Measurements from ENCODE around the gene DENND4A.
A peak's percentile ranks its signal among the peaks of the same experiment; 100 is the strongest.

The DENND4A gene

DNA sequence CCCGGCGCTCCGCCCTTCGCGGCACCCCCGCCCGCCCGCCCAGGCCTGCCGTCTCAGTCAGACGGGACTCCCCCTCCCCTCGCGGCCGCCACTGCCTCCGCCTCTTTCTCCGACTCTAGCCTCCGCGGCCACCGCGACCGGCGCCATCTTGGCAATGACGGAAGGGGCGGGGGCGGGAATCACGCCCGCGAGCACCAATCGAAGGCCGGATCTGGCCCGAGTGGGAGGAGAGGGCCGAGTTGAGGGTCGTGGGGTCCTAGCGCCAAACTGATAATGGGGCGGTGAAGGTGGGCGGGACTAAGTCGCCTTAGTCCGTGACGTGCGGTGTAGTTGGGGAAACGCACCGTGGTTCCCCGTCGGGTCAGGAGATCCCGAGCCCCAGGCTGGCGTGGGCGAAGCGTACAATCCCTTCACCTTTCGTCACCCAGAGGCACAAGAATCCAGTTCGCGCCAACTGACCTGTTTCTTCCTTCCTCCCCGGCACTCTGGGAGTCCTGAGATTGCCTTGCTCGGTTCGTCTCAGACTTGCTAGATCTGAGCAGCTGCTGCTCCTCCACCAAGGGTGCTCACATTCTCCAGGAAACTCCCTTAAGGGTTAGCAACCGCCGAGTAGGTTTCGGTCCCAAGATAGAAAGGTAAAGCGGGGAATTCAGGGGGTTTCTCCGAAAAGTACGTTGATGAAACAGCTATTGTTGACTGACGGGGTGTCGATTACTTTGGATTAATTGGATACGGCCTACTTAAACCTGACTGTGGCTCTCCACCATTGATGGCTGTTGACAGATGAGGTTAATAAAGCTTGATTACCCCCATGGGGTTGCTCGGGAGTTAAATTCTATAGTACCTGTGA lies at the start of gene DENND4A:
TSS of gene DENND4A (minus strand) at position 156 of the 850 bp plus-strand sequence. CDS start 35,843 bp downstream, outside the sequence.
- peak; percentile 97 for DNase-seq

DNA sequence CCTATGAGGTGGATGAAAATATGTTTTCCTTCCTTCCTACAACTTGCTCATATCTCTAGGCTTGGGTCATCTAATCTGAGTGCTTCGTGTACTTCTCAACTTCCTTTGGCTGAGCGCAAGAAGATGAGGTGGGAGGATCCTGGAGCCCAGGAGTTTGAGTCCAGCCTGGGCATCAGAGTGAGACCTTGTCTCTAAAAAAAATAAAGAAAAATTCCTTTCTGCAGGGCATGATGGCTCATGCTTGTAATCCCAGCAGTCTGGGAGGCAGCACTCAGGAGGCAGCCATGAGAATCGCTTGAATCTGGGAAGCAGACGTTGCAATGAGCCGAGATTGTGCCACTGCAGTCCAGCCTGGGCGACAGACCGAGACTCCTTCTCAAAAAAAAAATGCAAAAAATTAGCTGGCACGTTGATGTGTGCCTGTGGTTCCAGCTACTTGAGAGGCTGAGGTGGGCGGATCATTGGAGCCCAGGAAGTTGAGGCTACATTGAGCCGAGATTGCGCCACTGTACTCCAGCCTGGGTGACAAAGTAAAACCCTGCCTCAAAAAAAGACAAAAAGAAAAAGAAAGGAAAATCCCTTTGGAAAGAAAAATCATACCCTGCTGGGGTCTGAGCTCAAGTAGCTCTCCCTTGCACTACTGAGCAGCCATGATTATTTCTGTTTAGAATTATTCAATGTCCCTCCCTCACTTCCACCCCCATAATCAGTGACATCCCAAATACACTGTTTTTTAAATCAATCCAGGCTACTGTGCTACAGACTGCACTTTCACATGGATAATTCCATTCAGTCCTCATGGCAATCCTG lies 49.2 kb upstream of the DENND4A start:
- no peak for DNase-seq

DNA sequence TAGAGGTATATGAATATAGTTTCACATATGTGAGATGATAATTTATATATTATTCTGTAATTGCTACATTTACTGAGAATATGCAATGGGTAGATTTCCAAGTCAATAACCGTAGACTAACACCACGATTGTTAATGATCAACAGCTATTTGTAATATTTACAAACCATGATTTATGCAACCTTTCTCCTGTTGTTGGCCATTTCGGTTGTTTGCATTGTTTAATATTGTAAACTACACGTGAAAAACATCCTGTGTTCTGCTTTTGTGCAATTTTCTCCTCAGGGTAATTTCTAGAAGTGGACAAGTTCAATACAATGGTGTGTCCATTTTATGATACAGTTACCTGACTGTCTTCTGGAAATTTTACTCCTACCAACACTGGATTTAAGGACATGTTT lies 47.9 kb upstream of the DENND4A start:
- DNase-seq = no peak

DNA sequence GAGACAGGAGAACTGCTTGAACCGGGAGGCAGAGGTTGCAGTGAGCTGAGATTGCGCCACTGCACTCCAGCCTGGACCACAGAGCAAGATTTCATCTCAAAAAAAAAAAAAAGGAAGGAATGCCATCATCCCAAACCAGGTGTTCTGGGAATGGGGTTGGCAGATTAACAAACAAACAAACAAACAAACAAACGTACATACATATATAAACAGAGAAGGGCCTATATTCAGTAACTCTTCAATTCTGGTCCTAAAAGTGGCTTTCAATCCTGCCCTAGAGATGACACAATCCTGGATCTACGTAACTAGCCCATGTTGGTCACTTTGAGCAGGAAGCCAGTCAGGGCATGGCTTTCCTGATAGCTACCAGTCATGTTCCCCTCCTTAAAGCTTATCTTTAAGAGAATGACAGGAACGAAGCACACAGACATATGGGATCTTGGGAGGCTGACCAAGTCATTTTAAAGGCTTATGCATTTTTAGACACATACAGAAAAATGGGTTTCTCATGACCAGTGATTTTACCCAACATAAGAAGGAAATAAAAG lies 47.3 kb upstream of the DENND4A start:
- DNase-seq = no peak

DNA sequence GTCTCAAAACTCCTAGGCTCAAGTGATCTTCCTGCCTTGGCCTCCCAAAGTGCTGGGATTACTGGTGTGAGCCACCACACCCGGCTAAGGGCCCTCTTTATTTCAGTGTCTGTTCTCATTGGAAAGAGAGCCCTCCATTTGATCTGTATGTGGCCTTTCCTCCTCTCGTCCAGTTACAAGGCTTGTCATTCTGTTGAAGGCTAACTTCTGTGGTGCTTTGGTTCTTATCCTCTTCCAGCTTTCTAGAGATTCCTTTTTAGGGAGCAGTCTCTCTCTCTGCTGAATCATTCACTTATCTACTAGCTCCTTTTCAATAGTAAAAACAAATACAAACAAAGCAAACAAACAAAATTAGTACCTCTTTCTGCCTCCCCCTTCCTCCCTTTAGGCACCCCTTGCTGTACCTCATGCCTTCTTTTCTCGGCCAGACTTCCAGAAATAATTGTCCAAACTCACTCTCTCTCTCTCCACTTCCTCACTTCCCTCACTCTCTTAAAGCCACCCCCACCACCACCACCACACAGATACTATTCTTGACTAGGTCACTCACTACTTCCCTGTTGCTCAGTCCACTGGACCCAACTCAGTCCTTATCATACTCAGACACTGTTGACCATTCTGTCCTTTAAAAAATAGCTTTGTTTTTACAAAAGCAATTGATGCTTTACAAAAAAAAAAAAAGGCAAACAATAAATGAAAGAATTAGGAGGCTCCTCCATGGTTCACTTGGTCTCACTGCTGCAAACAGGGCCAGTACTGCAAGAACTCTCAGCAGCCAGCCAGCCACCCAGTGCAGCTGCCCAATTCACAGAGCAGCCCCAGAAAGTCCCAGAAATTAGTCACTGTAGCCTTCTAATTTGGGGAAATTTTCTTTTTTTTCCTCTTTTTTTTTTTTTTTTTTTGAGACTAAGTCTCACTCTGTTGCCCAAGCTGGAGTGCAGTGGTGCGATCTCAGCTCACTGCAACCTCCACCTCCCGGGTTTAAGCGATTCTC lies 45.5 kb upstream of the DENND4A start:
- DNase-seq = no peak

DNA sequence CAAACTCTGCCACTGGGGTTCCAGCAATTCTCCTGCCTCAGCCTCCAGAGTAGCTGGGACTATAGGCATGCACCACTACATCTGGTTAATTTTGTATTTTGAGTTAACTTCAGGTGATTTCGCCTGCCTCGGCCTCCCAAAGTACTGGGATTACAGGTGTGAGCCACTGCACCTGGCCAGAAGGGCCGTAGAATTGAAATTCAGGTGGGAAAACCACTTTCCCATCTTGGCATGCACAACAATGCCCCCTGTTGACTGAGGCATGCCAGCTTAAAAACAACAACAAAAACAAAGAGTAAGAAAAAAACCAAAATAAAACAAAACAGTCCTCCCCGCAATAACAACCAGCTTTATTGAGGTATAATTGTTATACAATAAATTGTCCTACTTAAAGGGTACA lies 44.6 kb upstream of the DENND4A start:
- DNase-seq = no peak

DNA sequence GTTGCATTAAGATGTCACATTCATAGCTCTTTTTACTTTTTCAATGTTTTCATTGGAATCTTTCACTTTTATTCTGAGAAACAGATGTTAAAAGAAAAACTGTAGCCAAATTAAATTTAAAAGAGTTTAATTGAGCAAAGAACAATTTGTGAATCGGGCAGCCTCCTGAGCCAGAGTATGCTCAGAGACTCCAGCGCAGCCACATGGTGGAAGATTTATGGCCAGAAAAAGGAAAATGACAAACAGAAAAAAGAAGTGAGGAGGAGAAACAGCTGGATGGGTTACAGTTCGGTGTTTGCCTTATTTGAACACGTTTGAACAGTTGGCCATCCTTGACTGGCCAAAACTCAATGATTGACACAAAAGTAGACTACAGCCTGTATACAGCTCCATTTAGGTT lies 43.4 kb upstream of the DENND4A start:
- DNase-seq = no peak

DNA sequence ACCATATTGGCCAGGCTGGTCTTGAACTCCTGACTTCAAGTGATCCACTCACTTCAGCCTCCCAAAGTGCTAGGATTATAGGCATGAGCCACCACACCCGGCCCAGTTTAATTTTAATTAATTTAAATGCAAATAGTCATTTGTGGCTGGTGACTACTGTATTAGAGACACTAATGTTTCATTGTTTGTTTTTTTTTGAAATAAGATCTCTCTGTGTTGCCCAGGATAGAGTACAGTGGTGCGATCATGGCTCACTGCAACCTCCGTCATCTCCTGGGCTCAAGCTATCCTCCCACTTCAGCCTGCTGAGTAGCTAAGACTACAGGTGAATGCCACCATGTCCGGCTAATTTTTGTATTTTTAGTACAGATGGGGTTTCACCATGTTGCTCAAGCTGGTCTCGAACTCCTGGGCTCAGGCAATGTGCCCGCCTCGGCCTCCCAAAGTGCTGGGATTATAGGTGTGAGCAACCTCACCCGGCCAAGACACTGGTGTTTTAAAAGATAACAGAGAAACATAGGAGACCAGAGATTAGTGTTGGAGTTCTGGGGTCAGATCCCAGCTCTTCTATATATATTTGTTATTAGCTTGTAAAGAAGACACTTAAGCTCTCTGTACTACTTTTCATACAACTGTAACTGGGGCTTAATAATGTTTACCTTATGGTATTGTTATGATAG lies 42.6 kb upstream of the DENND4A start:
- DNase-seq = no peak

DNA sequence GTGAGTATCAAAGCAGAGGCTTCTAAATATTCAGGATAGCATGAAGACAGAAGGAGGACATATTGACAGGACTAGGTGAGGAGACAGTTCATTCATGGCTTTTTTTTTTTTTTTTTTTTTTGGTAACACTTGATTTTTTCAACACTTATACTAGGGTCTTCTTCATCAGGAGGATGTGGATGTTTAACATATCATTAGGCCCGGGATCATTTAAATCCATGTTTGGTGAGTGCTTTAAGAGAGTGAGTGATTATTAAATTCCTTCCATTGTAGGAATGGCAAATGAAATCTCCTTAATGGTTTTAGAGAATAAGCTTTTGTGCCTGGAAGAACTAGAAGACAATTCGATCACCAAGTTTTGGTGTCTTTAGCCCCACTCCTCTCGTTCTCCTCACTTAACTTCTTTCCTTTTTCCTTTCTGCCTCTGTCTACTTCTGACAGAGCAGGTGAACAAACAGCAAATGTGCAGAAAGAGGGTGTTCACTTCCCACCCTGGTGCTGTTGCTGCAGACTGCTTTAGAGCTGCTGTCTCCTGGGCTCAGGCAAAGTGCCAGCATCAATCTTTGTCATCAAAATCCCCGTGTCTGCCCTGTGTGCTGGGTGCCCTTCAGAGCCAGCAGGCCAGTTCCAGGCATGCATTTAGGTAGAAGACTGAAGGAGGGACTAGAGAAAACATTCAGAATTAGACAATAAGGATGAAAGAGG lies 41.6 kb upstream of the DENND4A start:
- peak; percentile 74 for DNase-seq

DNA sequence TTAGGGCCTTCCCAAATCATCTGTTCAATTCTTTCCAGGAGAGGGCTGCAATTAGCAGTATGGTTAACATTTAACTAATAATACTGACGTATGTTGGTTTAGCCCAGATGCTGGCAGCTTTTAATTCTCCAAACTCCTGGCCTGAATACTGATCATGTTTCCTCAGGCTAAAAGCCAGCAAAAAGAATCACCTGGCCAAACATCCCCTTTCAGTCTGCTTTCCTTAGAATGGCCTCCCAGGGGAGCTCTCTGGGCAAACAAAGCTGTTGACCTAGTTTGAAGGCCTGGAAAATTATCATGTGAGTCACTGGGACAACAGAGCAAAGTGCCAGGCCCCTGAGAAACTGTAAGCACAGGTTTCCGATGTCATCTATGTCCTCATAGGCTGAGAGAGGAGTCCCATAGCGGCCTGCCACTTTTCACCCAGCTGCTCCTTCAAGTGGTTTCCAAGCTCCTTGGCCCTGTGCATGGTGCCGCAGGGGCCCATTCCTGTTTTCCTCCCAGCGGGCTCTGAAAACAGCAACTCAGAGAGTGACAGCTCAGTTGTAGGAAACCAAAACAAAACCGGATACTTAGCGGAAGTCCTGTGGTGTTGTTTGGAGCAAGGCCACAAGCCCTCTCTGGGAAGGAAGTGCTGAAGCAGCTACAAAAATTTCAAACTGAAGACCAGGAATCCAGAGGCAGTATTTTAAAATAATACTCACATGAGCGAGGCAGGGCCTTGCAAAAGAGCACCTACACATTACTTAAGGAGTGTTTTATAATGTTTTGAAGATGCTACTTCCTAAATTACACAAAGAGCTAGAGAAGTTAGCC lies 40.7 kb upstream of the DENND4A start:
- peak; percentile 100 for DNase-seq

DNA sequence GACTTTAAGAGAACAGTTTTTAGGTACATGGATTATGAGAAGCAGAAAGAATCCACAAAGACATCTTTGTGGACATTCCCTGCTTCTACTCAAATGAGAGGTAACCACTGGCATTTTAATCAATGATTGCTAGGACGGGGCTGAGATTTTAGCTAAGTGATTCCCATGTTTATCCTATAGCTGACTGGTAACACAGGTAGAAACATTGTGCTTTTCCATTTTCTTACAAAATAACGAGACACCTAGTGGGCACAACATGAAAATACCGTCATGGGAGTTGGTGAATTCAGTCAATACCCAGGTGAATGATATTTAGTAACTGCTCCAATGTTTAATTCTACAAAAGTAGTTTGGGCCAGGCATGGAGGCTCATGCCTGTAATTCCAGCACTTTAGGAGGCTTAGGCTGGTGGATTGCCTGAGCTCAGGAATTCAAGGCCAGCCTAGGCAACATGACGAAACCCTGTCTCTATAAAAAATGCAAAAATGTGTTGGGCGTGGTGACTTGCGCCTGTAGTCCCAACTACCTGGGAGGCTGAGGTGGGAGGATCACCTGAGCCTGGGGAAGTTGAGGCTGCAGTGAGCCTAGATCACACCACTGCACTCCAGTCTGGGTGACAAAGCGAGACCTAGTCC lies 37.2 kb upstream of the DENND4A start:
- DNase-seq = peak; percentile 32

DNA sequence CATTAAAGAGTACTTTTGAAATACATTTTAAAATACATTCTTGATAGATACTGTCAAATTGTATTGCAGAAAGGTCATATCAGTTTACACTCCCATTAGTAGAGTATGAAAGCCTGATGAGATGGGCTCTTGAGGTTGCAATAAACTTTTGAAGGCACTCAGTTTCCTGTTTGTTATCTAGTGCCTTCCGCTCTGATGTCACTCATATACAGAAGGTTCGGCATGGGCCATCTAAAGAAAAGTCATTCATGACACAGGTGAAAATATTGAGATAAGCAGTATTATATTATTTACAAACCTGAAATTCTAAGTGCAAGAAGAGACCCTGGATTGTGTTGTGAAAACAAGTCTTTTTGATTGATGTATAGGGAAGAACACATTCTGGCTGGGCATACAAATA lies 36.5 kb upstream of the DENND4A start:
- no peak for DNase-seq

DNA sequence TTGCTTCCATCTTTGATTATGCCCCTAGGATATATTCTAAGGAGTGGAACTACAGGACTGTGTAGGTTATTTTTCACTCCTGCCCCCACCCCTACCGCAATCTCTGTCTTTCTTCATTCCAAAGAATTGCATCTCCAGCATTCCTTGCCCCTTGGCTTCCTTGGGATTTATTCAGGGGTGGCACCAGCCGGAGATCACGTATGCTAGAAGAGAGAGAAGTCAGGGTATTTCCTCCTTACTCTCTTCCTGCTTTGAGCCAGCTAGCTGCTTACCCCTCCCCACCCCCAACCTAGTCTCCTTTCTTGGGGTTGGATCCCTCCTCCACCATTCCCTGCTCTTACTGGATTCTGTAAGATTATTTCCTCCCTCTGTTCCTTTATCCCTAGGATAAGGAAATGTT lies 35.0 kb upstream of the DENND4A start:
- no peak for DNase-seq

DNA sequence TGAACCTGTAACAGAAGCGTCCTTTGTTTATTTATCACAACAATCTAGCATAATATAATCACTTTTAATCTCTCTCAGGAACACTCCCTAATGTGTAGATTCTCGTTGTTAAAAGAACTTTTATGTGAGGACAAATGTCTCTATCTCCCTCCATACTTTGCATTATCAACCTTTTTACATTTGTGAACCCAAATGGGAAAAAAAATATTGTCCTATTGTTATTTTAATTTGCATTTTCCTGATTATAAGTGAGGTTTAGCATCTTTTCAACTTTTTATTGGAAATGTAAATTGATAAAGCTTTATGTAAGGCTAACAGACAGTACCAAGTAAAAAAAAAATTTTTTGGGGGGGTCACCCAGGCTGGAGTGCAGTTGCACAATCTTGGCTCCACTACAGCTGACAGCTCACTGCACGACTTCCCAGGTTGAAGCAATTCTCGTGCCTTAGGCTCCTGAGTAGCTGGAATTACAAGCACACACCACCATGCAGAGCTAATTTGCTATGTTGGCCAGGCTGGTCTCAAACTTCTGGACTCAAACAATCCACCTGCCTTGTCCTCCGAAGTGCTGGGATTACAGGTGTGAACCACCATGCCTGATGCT lies 33.0 kb upstream of the DENND4A start:
- no peak for DNase-seq

DNA sequence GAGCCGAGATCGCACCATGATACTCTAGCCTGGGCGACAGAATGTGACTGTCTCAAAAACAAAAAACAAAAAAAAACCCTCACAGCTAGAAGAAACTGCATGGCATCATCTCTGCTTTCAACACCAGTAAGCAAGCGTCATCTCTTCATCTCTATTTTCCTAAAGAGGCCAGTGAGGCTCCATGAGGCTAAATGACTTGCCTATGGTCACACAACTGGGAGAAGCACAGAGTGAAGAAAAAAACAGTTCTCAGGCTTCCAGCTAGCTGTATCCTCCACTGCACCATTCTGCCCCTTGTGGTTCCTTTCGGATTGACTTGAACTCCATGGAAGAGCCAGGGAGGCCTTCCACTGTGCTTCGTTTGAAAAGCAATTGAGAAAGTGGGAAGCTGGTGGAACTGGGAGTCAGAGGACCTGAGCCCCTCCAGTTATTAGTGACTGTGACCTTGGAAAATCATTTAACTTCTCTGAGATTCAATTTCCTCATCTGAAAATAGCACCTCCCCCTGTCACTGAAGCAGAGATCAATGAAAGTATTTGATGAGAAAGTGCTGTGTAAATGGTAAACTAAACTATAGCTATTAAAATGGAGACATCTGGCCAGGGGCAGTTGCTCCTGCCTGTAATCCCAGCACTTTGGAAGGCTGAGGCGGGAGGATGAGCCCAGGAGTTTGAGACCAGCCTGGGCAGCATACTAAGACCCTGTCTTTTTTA lies 32.1 kb upstream of the DENND4A start:
- peak; percentile 51 for DNase-seq

DNA sequence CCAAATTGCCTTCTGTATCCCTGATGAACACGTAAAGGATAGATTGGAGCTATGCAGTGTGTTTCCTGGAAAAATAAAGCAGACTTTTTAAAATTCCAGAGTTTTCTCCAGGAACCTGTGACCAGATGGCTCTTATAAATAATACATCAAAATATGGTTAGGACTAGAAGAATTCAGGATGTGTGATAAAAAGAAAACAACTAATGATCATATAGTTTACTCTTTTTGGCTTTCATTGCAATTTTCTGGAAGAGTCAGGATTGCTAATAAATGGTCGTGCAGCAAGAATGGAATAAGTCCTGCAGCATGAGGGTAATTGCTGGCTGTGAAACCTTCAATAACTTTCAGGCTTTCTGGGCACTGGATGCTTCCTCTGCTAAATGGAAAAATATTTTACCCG lies 30.2 kb upstream of the DENND4A start:
- no peak for DNase-seq

DNA sequence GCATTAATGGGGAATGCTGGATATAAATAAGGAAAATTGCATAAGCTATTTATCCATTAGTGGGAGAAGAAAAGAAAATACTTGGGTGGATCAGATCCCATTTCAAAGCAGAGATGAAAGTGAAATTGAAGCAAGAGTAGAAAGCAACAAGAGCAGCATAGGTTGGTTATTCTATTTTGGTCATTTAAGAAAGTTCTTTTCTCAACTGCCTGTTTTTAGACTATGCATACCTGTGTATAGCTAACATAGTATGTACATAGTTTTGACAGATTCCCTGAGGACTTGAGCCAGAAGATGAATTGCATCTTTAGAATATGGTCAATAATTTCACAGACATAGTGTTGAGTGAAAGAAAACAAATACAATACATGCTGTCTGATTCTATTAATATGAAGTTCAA lies 29.0 kb upstream of the DENND4A start:
- no peak for DNase-seq

DNA sequence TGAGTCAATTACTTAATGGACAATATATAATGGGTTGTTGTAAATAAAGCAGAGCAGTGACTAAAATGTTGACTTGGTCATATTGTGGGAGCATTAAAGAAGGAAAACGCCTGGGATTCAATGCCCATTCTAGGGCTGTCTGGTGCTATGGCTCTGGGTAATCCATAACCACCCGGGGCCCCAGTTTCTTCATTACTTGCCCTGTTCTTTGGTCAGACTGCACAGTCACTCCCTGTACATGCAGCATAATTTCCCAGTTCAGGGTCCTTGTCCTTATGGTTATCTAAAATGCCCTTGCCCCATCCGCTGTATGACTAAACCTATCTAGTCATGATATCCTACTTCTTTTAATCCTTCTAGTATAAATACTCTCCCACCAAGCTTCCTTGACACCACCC lies 27.5 kb upstream of the DENND4A start:
- no peak for DNase-seq
